ENCODE results near the gene TNFAIP8L1.
A peak's percentile ranks its signal among the peaks of the same experiment; 100 is the strongest.

The TNFAIP8L1 gene

DNA sequence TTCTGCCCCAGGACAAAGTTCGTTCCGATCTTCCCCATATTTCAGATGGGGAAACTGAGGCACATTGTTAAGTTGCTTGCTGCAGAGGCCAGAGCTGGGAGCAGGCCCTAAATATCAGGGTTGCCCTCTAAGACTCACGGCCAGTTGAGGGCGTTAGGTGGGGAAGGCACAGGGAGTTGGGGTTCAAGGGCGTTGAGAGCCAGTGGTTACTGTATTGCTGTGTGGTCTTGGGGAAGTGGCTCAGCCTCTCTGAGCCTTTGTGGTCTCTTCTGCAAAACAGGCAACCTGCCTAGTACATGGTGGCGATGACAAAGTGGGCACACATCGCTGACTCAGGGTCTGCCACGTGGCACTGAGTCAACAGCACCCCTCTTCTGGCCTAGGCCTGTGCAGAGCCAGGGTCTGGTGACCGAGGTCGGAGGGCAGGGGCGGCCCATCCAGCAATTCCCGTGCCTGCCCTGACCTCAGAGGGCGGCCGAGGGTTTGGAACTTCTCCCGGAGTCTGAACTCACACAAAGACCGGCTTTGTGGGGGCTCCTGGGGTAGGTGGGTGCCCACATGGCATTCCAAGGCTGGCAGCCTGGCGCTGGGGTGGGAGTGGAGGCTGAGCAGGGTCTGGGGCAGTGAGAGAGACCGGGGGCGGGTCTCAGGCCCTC, 10.2 kb downstream of the TNFAIP8L1 start:
- no peak for DNase-seq (ENCODE audit: low read depth)

DNA sequence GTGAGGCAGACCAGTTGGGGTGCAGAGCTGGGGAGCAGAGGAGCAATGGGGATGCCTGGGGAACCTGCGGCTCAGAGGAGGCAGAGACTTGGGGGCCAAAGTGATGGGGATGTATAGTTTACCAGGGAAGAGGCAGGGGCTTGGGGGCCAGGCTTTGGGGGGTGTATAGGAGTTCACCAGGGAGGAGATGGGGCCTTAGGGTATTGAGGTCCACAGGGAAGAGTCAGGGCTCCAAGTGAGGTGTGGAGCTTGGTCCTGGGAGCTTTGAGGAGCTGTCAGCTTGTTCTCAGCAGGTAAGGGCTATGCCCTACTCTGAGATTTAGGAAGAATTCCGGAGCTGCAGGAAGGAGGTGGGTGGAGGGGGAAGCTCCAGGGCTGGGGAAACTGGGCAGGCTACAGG, 10.8 kb downstream of the TNFAIP8L1 start:
- DNase-seq (ENCODE audit: low read depth) = no peak

DNA sequence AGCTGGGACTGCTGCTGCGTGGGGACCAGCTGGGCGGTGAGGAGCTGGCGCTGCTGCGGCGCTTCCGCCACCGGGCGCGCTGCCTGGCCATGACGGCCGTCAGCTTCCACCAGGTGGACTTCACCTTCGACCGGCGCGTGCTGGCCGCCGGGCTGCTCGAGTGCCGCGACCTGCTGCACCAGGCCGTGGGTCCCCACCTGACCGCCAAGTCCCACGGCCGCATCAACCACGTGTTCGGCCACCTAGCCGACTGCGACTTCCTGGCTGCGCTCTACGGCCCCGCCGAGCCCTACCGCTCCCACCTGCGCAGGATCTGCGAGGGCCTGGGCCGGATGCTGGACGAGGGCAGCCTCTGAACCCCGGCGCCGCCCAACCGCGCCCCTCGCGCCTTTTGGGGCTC, 12.8 kb downstream of the TNFAIP8L1 start:
- no peak for DNase-seq (ENCODE audit: low read depth)

DNA sequence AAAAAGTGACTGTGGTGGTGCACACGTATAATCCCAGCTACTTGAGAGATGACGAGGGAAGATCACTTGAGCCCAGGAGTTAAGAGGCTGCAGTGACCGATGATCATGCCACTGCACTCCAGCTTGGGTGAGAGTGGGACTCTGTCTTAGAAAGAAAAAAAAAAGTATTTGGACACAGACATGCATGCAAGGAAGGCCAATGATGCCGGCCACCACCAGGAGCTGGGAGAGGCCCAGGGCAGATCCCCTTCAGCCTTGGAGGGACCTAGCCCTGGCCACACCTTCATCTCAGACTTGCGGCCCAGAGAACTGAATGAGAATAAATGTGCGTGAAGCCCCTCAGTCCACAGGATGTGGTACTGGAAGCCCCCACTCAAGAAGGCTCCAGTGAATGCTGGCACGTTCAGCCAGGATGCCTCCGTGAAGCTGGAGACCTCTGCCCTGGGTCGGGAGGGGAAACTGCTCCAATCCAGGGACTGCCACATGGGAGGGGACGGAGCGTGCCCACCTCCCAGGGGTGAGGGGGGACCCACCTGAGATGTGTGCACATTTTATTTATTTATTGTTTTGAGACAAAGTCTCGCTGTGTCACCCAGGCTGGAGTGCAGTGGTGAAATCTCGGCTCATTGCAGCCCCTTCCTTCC, 14.6 kb downstream of the TNFAIP8L1 start:
- no peak for DNase-seq (ENCODE audit: low read depth)

DNA sequence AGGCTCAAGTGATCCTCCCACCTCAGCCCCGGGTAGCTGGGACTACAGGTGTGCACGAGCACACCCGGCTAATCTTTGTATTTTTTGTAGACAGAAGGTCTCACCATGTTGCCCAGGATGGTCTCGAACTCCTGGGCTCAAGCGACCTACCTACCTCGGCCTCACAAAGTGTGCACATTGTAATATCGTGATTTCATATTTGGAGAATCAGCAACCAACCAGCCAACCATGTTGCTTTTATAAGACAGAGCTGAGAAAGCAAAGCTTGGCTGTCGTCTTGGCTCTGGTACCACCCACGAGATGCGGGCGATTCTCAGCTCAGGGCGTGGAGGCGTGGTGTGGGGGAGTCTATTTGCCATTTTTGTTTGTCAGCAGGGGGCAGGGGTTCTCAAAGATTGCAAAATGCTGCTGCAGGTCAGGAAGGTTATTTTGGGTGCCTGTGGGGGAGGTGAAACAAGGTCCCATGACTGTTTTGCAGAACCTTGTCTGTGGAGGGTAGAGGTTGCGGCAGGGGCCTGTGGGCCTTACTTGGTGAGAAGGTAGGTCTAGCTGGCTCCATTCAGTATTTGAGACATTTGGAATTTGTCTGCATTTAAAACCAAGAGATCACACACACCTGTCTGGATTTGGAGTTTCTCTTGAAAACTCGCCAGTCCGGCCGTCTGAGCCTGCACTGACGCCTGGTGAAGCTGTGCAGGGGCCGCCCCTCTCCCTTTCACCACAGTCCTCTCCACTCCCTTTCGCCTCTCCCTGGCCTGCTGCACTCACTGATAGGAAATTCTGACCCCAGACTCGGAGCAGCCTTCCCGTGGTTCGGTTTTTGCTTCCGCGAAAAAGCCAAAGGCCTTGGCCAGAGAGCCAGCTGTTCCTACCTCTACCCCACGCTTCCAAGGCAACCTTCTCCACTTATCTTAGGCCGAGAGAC, 15.4 kb downstream of the TNFAIP8L1 start:
- DNase-seq (ENCODE audit: low read depth) = no peak

DNA sequence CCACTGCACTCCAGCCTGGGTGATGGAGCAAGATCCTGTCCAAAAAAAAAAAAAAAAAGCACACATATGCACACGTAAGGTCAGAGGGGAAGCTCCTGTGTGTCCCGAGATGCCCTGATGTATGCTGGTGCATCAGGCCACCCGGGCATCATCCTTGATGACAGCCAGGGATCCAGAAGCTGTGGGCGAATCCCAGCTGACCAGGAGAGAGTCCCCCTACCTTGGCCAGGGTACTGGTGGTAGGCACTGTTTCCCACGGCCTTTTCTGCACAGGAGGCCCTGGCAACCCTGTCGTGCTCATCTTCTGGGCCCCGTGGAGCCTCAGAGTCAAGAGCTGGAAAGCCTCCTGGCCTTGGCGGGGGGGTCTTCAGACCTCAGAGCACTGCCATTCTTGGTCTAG, 16.8 kb downstream of the TNFAIP8L1 start:
- DNase-seq (ENCODE audit: low read depth) = no peak

DNA sequence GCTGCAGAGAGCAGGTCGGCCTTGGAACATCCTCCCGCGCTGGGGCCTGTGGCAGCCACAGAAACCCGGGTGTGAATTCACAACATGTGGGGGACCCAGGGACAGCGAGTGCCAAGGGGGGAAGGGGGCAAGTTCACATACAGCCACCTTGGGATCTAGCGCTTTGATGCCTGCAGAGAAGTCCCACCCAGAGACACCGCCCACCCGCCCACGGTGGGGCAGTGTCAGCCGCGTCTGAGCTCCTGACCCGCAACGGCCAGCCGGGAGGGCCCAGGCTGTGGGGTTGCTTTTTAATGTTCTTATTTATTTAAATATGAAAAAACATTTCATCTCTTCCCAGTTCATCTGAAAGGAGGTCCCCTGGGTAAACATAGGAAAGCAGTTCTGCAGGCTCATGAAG, 17.9 kb downstream of the TNFAIP8L1 start:
- no peak for DNase-seq (ENCODE audit: low read depth)

DNA sequence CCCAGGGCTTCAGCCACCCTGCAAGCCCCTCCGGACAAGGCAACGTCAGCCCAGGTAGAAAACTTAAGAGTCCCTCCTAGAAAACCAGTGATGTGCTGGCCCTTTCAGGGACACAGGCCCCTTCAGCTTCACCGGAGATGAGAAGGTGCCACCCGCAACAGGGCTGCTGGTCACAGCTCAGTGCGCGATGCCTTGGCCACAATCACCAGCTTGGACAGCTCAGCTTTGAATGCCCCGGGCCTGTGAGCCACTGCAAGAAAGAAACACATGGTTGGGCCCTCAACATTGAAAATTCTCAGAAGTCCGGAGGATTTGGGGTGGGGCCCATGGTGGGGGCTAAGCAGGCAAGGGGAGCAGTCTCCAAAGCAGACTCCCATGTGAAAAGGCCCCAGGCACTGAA, 18.5 kb downstream of the TNFAIP8L1 start:
- DNase-seq (ENCODE audit: low read depth) = no peak

DNA sequence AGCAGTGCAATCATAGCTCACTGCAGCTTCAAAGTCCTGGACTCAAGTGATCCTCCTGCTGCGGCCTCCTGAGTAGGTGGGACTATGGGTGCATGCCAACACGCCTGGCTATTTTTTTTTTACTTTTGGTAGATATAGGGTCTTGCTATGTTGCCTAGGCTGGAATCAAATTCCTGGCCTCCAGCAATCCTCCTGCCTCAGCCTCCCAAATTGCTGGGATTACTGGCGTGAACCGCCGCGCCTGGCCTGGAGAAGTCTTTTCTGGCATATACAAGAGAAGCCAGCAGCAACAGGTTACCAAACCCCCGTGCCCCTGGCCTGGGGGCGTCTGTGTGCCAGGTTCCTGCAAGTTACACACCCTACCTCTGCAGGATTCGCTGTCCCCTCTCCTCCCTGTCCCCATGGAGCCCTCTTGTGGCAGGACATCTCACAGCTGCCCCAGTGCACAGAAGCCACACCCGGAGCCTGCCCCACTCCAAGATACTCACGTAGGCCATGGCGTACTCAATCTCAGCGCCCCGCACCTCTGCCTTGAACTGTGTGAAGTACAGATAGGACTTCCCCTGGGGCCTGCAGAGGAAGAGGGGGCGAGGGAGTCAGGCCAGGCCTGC, 21.0 kb downstream of the TNFAIP8L1 start:
- DNase-seq (ENCODE audit: low read depth) = no peak

DNA sequence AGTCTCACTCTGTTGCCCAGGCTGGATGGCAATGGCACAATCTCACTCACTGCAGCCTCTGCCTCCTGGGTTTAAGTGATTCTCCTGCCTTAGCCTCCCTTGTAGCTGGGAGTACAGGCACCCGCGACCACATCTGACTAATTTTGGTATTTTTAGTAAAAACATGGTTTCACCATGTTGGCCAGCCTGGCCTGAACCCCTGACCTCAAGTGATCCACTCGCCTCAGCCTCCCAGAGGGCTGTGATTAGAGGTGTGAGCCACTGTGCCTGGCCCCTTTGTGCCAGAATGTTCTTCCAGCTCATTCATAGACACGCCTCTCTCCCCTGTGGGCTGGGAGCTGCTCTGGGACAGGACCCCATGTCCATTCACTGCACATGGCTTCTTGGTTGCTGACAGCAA, 21.7 kb downstream of the TNFAIP8L1 start:
- no peak for DNase-seq (ENCODE audit: low read depth)

DNA sequence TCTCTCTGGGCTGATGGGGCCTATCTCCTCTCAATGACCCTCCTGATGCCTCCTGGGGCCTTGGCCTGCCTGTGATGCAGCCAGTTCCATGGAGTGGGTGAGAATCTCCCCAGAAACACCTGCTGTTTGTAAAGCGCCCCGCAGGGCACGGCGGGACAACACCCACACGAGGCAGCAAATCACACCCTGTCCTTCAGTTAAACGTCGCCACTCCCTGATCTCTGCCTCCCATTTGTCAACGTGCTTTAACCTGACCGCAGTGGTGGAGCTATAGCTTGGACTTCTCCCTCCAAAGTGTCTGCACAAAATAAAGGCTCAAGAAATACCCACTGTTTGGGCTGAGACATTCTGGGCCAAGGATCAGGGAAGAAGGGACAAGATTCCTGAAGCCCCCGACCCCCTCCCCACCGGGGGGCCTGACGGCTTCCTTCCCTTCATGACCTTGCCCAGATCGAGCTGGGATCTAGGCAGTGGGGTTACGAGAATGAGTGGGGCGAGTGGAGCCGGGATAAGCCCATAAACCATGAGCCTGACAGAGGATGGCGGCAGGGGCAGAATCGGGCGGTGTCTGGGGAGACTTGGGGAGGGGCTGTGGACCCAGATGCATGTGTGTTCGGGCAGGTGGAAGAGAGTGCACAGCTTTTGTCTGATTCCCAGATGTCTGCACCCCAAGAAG, 22.8 kb downstream of the TNFAIP8L1 start:
- DNase-seq (ENCODE audit: low read depth) = no peak

DNA sequence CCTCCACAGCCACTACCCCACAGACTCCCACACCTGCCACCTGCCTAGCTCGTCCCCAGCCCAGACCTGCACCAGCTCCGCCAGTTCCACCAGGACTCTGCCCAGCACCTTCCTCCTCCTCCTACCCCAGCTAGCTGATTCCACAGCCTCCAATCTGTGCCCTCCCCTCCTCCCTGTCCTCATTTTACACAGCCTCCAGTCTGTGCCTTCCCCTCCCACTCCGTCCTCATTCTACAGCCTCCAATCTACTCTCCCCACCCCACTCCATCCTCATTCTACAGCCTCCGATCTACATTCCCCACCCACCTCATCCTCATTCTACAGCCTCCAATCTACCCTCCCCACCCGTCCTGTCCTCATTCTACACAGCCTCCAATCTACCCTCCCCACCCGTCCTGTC, 23.5 kb downstream of the TNFAIP8L1 start:
- DNase-seq (ENCODE audit: low read depth) = no peak

DNA sequence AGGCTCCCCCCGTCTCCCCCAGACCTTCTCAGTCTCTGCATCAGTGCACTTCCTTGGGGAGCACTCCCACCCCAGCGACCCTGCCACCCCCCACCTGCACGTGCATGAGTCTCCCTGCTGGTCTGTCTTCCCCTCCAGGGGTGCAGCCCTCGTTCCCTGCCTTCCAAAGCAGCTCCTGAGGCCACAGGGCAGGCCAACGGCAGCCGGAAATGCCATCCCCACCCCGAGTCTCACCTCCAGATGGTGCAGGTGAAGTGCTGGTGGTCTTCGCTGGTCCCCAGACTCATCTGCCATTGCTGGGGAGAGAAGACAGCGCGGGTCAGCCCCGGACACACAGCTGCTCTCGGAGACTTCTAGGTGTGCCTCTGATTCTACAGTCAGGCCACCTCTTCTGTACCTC, 25.3 kb downstream of the TNFAIP8L1 start:
- DNase-seq (ENCODE audit: low read depth) = no peak

DNA sequence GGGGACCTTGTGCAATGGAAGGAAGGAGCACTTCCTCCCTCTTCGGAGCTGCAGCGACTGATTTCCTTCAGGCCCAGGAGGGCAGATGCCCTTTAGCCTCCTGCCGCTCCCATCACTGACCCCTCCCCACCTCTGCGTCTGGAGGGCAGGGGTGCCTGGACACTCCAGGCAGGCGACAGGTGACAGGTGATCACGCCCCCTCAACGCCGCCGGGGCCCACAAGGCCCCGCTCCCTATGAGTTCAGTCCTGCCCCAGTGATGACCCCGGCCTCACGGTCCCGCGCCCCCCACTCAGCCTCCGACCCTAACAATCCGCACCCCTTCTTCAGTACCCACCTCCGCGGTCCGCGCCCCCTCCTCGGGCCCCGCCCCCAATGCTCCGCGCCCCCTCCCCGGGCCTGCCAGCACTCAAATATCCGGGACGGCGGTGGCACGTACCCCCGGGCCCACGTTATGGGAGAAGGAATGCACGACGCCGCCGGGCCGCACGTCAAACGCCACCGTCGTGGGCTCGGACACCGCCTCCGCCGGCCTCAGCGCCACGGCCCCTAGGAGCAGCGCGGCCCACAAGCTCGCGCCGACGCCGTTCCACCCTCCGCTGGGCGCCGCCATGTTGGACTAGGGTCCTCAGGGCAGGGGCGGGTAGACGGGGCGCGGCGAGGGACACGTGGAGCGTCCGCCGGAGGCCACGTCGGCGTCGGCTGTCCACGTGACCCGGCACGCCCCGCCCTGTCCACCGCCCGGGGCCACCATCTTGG, 30.6 kb downstream of the TNFAIP8L1 start, which contains the start of gene MYDGF:
Gene MYDGF, minus strand, starts transcription at position 620 of the 758 bp plus-strand sequence. Its CDS starts 8 bp downstream, at position 612.
- peak; percentile 47 for DNase-seq (ENCODE audit: low read depth)

DNA sequence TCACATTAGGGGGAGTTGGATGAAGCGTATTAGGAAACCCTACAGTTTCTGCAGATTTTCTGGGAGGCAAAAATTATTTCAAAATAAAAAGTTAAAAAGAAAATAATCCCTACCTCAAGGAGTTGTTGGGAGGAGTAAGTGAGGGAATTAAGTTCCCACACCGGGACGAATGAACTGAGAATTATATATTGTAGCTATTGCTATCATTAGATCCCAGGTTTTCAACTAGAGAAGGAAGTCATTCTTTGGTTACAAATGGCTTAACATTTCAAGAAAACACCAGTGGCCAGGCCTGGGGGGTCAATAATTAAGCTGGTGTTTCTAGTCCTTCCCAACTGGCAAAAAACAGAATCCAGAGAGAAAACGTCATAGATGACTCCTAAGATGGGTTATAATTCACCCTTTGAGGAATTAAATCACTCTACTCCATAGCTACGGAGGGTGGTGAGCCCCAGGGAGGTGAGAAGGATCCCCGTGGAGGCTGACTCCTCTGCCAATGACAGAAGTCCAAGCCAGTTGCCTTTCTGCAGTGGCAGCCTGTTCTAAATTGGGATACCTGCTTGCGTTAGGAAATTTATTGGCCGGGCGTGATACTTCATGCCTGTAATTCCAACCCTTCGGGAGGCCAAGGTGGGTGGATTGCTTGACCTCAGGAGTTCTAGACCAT, 32.0 kb downstream of the TNFAIP8L1 start:
- no peak for DNase-seq (ENCODE audit: low read depth)

DNA sequence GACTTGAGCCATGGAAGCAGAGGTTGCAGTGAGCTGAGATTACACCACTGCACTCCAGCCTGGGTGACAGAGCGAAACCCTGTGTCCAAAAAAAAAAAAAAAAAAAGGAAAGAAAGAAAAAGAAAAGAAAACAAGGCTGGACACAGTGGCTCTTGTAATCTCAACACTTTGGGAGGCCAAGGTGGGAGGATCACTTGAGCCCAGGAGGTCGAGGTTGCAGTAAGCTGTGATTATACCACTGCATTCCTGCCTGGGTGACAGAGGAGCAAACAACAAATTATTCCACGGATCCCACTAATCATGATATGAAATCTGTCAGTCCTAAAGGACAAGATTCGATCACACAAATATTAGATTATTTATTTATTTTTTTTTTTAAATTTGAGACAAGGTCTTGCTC, 33.9 kb downstream of the TNFAIP8L1 start:
- DNase-seq (ENCODE audit: low read depth) = no peak

DNA sequence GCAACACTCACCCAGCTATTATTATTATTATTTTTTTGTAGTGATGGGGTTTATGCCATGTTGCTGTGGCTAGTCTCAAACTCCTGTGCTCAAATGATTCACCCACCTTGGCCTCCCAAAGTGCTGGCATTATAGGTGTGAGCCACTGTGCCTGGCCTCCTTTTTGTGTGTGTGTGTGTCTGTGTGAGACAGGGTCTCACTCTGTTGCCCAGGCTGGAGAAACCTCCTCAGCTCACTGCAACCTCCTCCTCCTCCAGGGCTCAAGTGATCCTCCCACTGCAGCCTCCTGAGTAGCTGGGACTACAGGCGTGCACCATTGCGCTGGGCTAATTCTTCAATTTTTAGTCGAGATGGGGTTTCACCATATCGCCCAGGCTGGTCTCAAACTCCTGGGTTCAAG, 34.4 kb downstream of the TNFAIP8L1 start:
- DNase-seq (ENCODE audit: low read depth) = no peak

DNA sequence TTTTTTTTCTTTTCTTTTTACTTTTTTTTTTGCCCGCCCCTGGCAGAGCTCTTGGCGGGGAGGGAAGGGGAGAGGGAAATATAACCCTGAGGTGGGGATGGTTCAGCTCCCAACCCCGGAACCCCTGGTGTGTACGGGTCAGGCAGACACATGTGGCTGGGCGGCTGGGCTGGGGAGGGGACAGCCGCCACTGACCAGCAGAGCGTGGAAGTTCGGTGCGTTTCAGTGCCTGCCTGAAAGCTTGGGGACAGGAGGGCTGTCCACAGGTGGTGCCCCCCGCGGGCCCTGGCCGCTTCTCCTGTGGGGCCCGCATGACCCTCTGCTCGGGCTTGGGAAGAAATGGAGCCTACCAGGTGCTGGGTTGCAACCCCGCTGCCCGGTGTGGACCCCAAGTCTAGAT, 36.0 kb downstream of the TNFAIP8L1 start:
- DNase-seq (ENCODE audit: low read depth) = no peak

DNA sequence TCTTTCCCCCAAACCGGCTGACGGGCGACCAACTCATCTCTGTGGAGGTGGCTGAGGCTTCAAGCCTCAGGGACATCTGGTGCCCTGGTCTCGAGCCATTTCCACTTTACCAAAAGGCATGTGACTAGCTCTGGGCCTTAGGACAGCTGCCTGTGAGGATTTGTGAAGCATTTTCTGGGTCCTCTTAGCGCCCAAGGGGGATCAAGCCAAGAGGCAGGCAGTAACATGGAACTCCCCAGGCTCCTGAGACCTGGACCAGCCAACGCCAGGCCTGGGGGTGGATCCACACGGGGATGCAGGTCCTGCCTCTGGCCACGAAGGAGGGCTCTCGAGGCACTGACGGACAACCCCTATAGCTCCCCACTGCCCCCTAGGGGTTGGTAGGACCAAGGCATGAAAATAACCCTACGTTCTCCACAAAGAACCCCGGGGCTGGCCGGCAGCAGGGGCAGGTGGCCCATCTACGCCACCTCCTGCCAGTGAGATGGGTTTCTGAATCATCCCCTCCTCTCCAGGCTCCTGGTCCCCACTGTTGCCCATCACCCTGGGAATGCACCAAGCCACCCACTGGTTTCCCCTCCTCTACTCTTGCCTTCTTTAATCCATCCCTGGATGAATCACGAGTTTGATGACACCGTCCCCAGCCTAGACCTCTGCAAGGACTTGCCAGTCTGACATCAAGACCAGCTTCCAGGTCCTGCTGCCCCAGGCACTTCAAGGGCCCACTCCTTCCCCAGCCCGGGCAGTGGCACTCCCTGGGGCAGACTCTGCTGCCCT, 37.8 kb downstream of the TNFAIP8L1 start:
- no peak for DNase-seq (ENCODE audit: low read depth)
